Activated T-cell treated with anti-CD3 and anti-CD28 coated beads, Interleukin-2, amount 50 U/mL, for 48 hours (primary cell): ENCODE measurements around the gene CLIC1.

Experiments
- DNase-seq, 2 experiments: peaks; one replicate each; pipeline ENCODE4 v3.0.0-alpha.2; 2020

Gene CLIC1

GRCh38 chr6:31700740-31701401, 35.5 kb downstream of the CLIC1 start:
- DNase-seq = no peak

DNA sequence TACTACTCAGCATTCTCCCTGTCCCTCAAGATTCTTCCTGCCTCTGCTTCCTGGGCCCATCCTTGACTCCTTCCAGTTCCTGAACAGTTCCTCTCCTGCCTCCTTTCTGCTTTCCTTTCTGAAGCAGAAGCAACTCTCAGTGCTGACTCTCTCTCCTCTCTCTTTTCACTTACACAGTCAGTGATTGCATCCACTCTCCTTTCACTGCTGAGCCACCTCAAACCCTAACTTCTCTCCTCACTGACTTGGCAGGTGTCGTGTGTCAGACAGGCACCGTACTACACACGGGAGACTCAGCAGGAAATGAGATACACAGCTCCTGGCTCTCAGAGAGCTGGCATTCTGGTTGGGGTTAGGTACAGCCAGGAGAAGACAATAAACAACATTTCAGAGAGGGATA, 38.8 kb downstream of the CLIC1 start:
- DNase-seq = no peak

DNA sequence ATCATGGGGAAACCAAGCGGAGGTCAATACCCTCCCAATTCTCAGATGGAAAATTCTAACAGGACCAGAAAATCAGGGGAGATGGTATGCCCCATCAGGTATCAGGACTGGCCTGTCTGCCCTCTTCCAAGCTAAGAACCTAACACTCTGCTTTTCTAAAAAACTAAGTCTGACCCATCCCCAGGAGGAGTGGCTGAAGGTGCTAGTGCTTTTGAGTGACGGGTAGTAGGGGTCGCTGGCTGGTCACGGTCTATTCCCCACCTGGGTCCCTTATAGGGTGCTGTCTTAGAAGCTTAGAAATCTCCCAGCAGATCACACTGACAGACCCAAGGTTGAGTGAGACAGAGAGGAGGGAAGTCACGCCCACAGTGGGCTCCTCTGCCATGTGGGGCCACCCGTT, 42.8 kb downstream of the CLIC1 start:
- no peak for DNase-seq

GRCh38 chr6:31692886-31693285, 43.4 kb downstream of the CLIC1 start:
- DNase-seq = no peak

- no peak for DNase-seq
Observed at GRCh38 chr6:31692353-31692752, 44.0 kb downstream of the CLIC1 start.

DNA sequence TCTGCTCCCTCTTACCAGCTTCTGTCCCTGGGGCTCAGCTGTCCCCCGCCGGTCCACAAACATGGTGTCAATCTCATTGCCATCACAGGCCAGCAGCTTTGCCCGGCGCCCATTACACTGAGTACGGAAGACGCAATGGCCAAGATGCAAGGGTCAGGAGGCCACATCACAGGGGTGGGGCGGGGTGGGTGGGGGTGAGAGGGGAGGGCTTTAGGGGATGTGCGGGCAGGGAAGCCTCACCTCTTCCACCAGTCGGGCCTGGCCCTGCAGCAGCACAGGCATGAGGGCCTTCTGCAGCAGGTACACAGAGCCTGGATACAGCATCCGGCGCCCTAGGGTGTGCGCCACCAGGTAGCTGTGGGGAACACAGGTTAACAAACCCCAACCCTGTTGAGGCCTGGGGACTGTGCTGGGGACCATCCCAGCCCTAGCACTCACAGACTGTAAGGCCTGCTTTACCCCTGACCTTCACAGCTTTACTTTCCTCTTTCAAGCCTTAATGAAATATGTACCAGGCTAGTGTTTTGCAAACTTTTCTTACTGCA, 44.7 kb downstream of the CLIC1 start:
- no peak for DNase-seq

DNA sequence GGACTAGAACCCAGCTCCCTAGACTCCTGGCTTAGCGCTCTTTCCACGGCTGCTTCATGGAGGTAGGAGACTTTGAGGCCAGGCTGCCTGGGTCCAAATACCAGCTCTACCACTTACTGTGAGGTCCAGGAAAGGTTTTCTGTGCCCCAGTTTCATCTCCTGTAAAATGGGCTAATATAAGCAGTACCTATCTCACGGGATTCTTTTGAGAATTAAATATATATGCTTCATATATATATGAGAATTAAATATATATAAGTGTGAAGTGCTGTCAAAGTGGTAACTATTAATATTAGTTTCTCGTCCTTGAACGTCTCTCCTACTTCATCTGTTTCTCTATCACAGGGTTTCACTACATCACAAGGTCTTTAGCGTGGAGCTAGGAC, 45.3 kb downstream of the CLIC1 start:
- DNase-seq = no peak

DNA sequence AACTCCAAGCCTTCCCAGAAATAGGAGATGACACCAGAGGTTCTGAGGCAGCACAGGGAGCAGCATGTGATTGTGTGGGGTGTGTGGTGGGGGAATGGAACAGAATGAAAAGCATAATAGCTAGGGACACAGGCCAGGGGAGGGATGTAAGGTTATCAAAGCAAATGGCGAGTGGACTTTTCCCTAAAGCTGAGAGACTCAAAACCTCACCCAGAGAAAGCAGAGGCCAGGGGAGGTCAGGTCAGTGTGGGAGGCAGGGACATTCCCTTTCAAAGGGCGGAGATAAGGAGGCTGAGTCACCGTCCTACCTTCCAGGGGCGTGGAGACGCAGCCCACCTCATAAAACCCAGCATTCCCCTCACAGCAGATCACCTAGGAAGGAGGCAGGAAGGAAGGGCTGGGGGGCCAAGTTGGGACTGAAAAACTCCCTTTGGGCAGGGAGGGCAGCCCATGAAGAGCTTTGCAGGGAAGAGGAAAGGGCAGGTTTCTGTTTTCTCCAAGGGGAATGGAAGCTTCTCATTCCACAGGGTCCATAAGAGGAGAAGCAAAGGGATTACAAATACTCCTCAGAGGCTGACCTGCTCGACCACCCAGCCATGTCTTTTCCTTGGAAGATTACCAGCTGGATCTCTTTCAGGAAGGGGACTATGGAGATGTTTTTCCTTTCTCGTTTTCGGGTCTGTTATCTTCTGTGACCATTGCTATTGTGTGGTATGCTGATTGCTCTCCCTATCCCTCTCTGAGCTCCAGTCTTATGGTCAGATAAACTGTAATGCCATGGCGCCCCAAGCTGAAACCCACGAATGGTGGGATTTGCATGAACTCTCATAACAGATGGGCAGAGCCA, 45.9 kb downstream of the CLIC1 start:
- no peak for DNase-seq

DNA sequence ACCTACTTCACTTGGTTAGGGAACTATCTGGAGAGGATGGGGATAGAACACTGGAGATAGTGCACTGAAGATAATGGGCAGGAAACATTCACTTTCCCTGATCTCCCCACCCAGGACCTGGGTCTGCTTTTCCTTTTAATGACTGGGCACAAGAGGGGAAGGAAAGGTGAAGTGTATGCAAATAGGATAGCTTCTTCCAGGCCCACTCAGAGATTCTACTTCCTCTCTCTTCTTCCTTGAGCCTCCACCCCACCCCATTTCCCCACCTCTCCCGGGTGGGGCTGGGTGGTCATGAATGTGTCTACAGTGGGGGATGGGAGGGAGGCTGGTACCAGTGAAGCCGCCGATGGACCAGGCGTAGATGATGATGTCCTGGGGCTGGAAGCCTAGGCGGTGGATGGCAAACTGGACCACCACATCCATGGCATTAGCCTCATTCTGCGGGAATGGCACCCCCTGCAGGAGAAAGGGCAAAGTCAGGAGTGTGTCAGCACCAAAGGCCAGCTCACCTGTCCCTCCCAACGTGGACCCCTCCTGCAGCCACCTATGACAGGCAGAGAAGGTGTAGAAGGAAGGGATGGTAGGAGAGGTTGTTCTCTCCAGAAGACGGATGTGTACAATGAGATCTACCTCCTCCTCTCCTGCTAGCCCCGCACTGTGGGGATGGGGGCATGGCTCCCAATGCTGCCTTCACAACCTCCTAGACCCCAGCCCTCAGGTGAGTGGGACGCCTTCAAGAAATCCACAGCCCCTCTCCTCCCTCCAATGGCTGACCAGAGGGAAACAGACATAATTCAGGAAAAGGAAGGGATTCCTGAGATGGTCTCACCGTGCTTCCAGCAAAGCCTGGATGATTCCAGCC, 46.9 kb downstream of the CLIC1 start:
- DNase-seq = no peak

- DNase-seq = no peak
Observed at GRCh38 chr6:31687860-31688693, 48.3 kb downstream of the CLIC1 start.

DNA sequence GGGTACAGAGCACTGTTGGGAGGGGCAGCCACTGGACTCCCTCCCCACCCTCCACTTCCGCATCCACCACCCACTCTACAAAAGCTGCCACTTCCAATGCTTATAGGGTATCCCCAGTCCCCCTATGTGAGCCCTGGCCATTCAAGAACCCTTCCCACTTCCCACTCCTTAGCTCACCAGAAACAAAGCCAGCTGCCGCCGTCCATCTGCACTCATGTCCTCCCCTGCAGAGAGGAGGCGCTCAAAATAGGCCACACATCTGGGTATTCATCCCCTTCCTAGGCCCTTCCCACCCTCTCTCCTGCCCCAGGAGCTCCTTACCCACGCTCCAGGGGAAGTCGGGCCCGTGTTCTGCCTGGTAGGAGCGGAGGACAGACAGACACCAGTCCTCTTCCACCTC, 49.0 kb downstream of the CLIC1 start:
- no peak for DNase-seq

DNA sequence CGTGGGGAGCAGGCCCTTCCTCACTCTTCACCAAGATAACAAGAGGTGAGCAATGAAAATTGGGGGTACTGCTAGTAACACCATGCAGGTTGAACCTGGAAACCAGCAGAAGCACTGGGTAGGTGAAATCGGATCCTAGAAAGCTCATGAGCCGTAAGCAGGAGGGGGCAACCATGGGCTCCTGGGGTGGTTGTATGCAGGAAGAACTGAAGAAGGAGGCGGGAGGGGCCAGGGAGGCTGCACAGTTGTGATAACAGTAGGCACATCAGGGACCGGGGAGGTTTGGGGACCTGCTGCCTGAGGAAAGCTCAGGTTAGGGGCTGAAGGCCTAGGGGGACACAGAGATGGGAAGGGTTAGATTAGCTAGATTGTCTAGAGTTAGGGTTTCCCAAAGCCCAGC, 49.8 kb downstream of the CLIC1 start:
- DNase-seq = no peak

- no peak for DNase-seq
Observed at GRCh38 chr6:31683591-31683990, 52.7 kb downstream of the CLIC1 start.

GRCh38 chr6:31681135-31681671, 55.1 kb downstream of the CLIC1 start:
- DNase-seq = peak; percentile 60 to 70
